Muscle layer of colon (tissue), 2 donors: ENCODE data around the gene MACIR.
A peak's percentile ranks its signal among the peaks of the same experiment; 100 is the strongest.
"Not testable (repeated sequence)": the region's sequence is repeated elsewhere in the genome, so short reads cannot be mapped to it uniquely, and the experiment has no call there.

ENCODE experiments used
- H3K27ac ChIP-seq: one replicate; pipeline ENCODE4 v1.7.0; 2013; ENCODE audit warnings: low read depth, mild to moderate bottlenecking, low read length, moderate library complexity
- H3K27me3 ChIP-seq, 2 donors: one replicate each; pipeline ENCODE4 v1.7.0; 2013; ENCODE audit warnings: low read length in 2 of 2, mild to moderate bottlenecking in 2 of 2; ENCODE audit not compliant: insufficient read depth in 2 of 2, control insufficient read depth in 1 of 2
- H3K36me3 ChIP-seq: one replicate; pipeline ENCODE4 v1.7.0; 2013; ENCODE audit warnings: mild to moderate bottlenecking, low read length; ENCODE audit not compliant: insufficient read depth
- H3K4me1 ChIP-seq: one replicate; pipeline ENCODE4 v1.7.0; 2013; ENCODE audit warnings: mild to moderate bottlenecking, low read length; ENCODE audit not compliant: insufficient read depth
- H3K4me3 ChIP-seq, 2 donors: one replicate each; pipeline ENCODE4 v1.7.0; 2013; ENCODE audit warnings: low read length in 2 of 2, low read depth in 1 of 2, mild to moderate bottlenecking in 1 of 2, moderate library complexity in 1 of 2
- H3K9ac ChIP-seq: one replicate; pipeline ENCODE4 v1.7.0; 2013; ENCODE audit warnings: low read length
- H3K9me3 ChIP-seq: one replicate; pipeline ENCODE4 v1.7.0; 2013; ENCODE audit warnings: mild to moderate bottlenecking, low read length
- donor health status: abdominal sarcoma.
- donor health status: Adenocarcinoma of cecum.

MACIR gene, protein sequence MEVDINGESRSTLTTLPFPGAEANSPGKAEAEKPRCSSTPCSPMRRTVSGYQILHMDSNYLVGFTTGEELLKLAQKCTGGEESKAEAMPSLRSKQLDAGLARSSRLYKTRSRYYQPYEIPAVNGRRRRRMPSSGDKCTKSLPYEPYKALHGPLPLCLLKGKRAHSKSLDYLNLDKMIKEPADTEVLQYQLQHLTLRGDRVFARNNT

DNA sequence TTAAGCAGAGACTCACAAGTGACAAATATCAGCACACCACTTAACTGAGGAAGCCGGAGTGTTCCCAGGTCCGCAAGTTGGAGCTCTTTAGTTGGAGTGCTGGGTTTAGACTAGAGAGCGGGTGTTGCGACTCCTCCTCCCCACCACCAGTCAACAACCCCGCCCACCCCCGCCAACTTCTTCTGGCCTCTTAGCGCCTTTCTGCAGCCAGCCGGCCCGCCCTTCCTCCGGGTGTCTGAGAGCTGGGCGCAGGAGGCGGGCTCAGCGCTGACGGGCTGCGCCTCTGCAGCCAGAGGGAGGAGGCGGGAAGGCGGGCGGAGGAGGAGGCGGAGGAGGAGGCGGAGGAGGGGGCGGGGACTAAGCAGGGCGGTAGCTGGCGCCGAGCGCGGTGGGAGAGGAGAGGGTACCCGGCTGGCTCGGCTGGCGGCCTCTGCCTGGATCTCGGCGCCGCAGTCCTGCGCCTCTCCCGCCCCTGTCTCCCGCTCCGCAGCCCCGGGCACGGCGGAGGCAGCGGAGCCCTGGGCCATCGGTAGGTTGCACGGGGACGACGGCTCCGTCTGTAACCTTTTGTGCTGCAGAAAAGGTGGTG lies at the start of gene MACIR:
Gene MACIR, plus strand, starts transcription at position 396 of the 589 bp plus-strand sequence. CDS start 17,157 bp downstream, outside the sequence.
- Histone ChIP-seq H3K4me1 (peaks cover 21% of the 10 kb centered on the region), H3K9ac (no peak within 1 kb of the TSS)

DNA sequence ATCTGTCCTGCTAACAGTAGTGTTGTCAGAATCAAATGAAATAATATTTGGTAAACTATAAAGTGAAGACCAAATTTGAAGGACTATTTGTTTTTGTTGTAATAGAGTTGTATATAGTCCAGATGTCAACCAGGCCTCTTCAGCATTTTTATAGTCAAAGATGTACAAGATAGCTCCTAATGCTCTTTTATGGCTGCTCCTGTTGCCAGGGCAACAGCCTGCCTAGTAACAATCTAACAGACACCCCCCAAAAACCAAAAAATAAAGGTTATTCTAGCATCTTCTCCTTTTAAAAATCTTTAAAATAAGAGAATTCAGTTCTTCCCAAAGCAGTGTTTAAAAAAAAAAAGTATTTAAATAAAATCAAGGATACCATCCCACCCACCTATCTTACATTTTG lies 49.5 kb upstream of the MACIR start:
- H3K4me1 ChIP-seq, result no peaks in the 10 kb centered on the region
- H3K27me3 ChIP-seq, result no peaks in the 10 kb centered on the region
- H3K36me3 ChIP-seq, result no peaks in the 10 kb centered on the region
- no peaks in the 10 kb centered on the region for H3K9me3 ChIP-seq
- H3K9ac ChIP-seq, result no peak overlapping the region
- no peak overlapping the region for H3K4me3 ChIP-seq
- no peak overlapping the region for H3K27ac ChIP-seq

More for the DNA sequence above, at the start of gene MACIR:
- Histone ChIP-seq H3K4me3 (peak within 1 kb of the TSS; percentile 49 to 96), H3K27me3 (no peaks in the 10 kb centered on the region), H3K9me3 (no peaks in the 10 kb centered on the region), H3K27ac (peak within 1 kb of the TSS; percentile 80), H3K36me3 (no peaks in the 10 kb centered on the region)

DNA sequence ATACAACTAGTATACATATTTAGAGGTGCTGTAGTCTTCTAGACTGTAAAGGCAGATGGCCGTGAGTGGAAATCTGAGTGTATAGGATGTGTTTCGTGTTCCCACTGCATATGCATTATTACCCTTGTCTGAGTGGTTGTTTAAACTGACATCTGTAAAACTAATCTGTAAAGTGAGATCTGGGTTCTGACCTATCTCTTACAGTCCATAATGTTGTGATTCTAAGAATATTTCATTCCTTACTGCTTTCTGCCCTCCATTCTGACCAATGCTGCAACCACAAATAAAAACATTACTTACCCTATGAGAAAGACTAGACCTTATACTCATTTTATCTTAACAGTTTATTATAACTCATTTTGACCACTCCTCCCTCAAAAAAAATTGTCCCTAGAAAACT lies 47.6 kb upstream of the MACIR start:
- Histone ChIP-seq H3K27ac (no peak overlapping the region), H3K4me3 (no peak overlapping the region), H3K9ac (no peak overlapping the region), H3K36me3 (no peaks in the 10 kb centered on the region), H3K9me3 (no peaks in the 10 kb centered on the region), H3K4me1 (no peaks in the 10 kb centered on the region), H3K27me3 (no peaks in the 10 kb centered on the region)

DNA sequence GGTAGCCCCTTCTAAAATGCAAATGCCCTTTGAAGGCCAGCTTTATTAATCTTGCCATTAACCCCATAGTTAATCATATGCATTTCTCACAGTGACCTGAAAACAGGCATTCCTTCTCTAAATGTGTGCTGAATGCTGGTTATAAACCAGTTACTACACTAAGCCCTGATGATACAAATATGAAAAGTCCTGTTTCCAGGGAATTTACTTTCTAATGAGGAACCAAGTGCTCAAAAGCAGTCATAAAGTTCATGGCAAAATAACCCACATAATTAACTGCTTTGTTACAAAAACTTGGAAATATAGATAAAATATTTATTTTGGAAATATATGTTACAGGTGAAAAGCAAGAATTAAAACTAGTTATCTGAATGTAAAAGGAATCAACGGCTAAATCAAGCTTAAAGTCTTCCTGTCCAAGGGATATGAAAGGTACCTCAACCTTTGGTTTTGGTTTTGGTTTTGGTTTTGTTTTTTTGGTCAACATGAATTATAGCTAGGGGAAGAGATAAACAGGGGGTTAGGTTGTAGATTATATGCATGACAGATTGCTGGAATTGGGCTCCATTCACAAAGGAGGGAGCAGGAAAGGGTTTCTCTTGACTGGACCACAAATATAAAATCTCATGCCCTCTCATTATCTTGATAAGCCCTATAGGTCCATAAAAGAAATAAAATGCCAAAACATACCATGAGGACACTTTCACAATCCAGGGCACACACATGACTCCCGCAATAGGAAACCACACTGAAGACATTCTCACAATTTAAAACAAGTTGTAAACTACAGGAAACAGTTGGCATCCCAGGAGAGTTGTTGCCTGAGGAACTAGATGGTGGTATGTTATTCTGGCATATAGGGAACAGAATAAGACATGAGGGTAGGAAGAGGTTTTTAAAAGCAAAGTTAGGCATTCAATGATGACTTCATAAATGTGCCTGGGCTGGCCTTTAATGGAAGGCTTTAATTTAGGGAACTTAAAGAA lies 46.7 kb upstream of the MACIR start:
- Histone ChIP-seq H3K9me3 (no peaks in the 10 kb centered on the region), H3K27ac (no peak overlapping the region), H3K4me1 (no peaks in the 10 kb centered on the region), H3K36me3 (no peaks in the 10 kb centered on the region), H3K27me3 (no peaks in the 10 kb centered on the region), H3K4me3 (no peak overlapping the region), H3K9ac (no peak overlapping the region)

DNA sequence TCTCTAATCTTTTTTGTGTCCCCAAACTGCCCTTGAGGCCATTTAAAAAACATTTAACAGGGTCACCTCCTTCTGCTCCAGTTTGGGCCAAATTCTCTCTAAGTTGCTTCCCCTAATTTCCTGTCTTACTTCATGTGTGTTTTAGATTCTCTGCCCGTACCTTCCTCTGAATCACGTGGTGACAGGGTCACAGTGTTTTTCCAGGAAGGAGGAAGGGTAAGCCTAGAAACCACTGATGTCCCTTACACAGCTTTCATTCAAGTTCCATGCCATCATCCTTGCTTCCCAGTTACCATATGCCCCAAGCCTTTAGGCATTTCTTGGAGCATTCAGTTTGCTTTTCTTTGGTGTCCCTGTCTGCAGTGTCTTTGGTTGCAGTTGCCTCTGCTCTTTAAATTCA lies 42.4 kb upstream of the MACIR start:
- no peaks in the 10 kb centered on the region for H3K9me3 ChIP-seq
- H3K27me3 ChIP-seq, result no peaks in the 10 kb centered on the region
- no peaks in the 10 kb centered on the region for H3K4me1 ChIP-seq
- H3K9ac ChIP-seq, result no peak overlapping the region
- H3K36me3 ChIP-seq, result no peaks in the 10 kb centered on the region
- H3K27ac ChIP-seq, result no peak overlapping the region
- no peak overlapping the region for H3K4me3 ChIP-seq

DNA sequence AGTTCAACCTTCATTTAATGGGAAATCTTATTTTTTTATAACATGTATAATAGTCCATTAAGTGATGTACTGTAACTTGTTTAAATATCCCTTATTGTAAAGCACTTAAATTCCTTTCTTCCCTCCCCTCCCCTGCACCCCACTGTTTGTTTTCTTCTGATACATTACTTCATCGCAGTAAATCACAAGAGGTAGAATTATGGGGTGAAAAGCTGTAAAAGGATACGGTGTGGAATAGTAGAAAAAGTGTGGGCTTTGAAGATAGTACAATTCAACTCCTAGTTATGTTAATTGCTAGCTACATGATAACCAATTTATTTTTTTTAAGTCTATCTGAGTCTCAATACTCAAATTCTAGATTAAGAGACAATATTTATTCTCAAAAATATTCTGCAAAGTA lies 41.9 kb upstream of the MACIR start:
- Histone ChIP-seq H3K9ac (no peak overlapping the region), H3K4me1 (no peaks in the 10 kb centered on the region), H3K9me3 (no peaks in the 10 kb centered on the region), H3K27me3 (no peaks in the 10 kb centered on the region), H3K27ac (no peak overlapping the region), H3K4me3 (no peak overlapping the region), H3K36me3 (no peaks in the 10 kb centered on the region)

DNA sequence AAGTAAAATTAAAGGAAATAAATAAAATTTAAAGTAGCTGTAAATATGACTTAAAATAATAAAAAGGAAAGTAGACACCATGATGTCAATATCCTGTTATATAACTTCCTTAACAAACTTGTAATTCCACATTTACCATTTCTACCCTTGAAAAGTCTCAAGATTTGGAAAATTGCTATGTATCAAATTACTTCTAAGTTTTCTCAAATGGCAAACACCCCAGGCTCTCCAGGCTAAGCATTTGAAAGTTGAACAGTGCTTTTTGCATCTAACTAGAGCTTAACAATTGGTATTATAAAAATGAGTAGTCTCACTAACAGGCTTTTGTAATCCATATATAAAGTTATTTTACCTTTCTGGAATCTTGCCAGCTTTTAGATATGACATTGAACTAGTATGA lies 41.5 kb upstream of the MACIR start:
- H3K36me3 ChIP-seq, result no peaks in the 10 kb centered on the region
- H3K27ac ChIP-seq, result no peak overlapping the region
- H3K9ac ChIP-seq, result no peak overlapping the region
- no peaks in the 10 kb centered on the region for H3K9me3 ChIP-seq
- no peak overlapping the region for H3K4me3 ChIP-seq
- H3K4me1 ChIP-seq, result no peaks in the 10 kb centered on the region
- no peaks in the 10 kb centered on the region for H3K27me3 ChIP-seq

DNA sequence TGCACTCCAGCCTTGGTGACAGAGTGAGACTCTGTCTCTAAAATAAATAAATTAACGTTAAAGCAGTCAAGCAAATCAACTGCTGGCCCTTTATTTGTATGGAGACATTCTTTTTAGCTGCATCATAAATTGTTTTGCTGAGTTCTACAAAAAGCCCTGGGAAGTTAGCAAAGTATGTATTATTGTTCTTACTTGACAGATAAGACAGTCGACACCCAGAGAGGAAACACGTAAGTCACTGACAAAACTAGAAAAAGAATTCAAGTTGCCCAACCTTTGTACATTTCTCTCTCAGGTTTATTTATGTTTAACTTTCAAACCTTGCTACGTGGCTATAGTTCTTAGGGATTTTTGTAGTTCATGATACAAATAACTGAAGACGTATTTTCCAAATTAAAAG lies 40.4 kb upstream of the MACIR start:
- Histone ChIP-seq H3K9ac (no peak overlapping the region), H3K27ac (no peak overlapping the region), H3K27me3 (no peaks in the 10 kb centered on the region)

DNA sequence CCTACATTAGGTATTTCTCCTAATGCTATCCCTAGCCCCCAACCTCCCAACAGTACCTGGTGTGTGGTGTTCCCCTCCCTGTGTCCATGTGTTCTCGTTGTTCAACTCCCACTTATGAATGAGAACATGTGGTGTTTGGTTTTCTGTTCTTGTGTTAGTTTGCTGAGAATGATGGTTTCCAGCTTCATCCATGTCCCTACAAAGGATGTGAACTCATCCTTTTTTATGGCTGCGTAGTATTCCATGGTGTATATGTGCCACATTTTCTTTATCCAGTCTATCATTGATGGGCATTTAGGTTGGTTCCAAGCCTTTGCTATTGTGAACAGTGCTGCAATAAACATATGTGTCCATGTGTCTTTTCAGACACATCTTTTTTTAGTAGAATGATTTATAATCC lies 39.5 kb upstream of the MACIR start:
- H3K9ac ChIP-seq, H3K4me3 ChIP-seq, H3K27ac ChIP-seq, H3K9me3 ChIP-seq, H3K27me3 ChIP-seq, H3K4me1 ChIP-seq, H3K36me3 ChIP-seq: not testable (repeated sequence)

More for the DNA sequence above, 40.4 kb upstream of the MACIR start:
- Histone ChIP-seq H3K9me3 (no peaks in the 10 kb centered on the region), H3K4me3 (no peak overlapping the region), H3K4me1 (no peaks in the 10 kb centered on the region), H3K36me3 (no peaks in the 10 kb centered on the region)

DNA sequence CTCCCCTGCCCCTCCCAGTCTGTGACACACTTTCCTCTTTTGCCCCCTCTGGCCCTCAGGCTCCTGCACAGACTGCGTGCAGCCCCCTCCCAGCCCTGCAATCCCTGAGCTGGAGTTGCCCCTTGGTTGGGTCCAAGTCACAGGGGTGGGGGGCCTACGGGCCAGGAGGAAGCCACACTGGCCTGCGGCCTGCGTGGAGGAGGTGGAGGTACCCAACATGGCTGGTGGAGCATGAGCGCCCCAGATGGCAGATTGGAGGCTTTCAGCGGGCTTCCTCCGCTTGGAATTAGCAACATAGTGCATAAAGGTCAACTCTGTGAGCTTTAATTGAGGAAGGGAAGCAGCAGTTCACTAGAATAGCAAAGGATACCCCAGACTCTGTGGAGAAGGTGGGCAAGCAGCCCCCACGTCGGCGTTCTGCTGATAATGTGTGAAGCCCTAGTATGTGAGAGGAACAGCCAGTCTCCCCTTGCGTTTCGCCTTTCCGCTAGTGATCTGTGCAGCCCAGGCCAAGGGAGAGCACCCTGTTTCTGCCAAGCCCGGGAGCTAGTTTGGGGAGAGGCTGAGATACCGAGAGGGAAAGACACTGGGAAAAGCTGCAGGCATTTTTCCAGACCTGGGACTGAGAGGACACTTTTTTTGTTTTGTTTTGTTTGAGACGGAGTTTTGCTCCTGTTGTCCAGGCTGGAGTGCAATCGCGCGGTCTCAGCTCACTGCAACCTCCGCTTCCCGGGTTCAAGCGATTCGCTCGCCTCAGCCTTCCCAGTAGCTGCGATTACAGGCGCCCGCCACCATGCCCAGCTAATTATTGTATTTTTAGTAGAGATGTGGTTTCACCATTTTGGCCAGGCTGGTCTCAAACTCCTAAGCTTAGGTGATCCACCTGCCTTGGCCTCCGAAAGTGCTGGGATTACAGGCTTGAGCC lies 35.3 kb upstream of the MACIR start:
- Histone ChIP-seq H3K4me3 (no peak overlapping the region), H3K27ac (no peak overlapping the region), H3K27me3 (no peaks in the 10 kb centered on the region), H3K9me3 (no peaks in the 10 kb centered on the region), H3K9ac (no peak overlapping the region), H3K36me3 (no peaks in the 10 kb centered on the region), H3K4me1 (no peaks in the 10 kb centered on the region)
